Sigmoid colon (tissue), 7 donors: ENCODE results near the gene TBCE. TPM values are rescaled to one million over a fixed set of nuclear protein-coding genes. Genes with fewer than 3 reads are reported as not detected.

ENCODE experiments used
- DNase-seq: peaks from one replicate; pipeline ENCODE4 v3.0.0-alpha.2; 2019
- H3K27ac ChIP-seq, 4 donors: fragments of 200-600 bp; sonication (generic); one replicate each; pipeline ENCODE4 v1.5.1; 2016 to 2019; ENCODE audit warnings: mild to moderate bottlenecking in 1 of 4
- H3K27me3 ChIP-seq, 3 donors: fragments of 200-600 bp; sonication (generic); one replicate each; pipeline ENCODE4 v1.5.1; 2019; ENCODE audit warnings: mild to moderate bottlenecking in 1 of 3
- H3K36me3 ChIP-seq, 4 donors: fragments of 200-600 bp; sonication (generic); one replicate each; pipeline ENCODE4 v1.5.1; 2016 to 2019
- H3K4me1 ChIP-seq, 4 donors: fragments of 200-600 bp; sonication (generic); one replicate each; pipeline ENCODE4 v1.5.1; 2017 to 2019
- H3K4me3 ChIP-seq, 4 donors: fragments of 200-600 bp; sonication (generic); one replicate each; pipeline ENCODE4 v1.5.1; 2017 to 2019; ENCODE audit warnings: mild to moderate bottlenecking in 2 of 4, moderate library complexity in 1 of 4
- H3K9me3 ChIP-seq, 4 donors: fragments of 200-600 bp in 3 of 4; sonication (generic) in 3 of 4; one replicate each; pipeline versions ENCODE4 v1.5.1 to v1.6.1; 2013 to 2019
- EP300 ChIP-seq, 4 donors: sonication (generic); formaldehyde crosslinking; IDR thresholded peaks; one replicate each; pipeline ENCODE4 v1.6.1; 2017; ENCODE audit warnings: antibody characterized with exemption in 4 of 4
- POLR2A ChIP-seq, 2 donors: fragments of 450-650 bp; IDR thresholded peaks; one replicate each; pipeline ENCODE4 v1.6.1; 2016; ENCODE audit warnings: antibody characterized with exemption in 2 of 2, mild to moderate bottlenecking in 2 of 2, moderate library complexity in 2 of 2
- POLR2AphosphoS5 ChIP-seq, 4 donors: sonication (generic); formaldehyde crosslinking; IDR thresholded peaks; one replicate each; pipeline ENCODE4 v1.6.1; 2017; ENCODE audit warnings: antibody characterized with exemption in 4 of 4
- WGBS, 2 donors: extraction: QIAGEN DNeasy Blood & Tissue Kit; methylation state at CpG; one replicate each; pipeline ENCODE4 v1.1.7; 2013; 5-methylcytosine and 5-hydroxymethylcytosine counted together
- intact Hi-C: fragments of 100-400 bp; cut with DNase I; formaldehyde crosslinking; loops from one replicate; pipeline ENCODE4 v1.15.1; 2023
- polyA plus RNA-seq, 3 donors: library from polyadenylated mRNA; stranded (reverse); fragments of 200-250 nt; gene quantifications; one replicate each; pipeline ENCODE4 v1.2.3, GENCODE V29; 2013
- total RNA-seq, 4 donors: library from RNA; depleted of rRNA; stranded (reverse); fragments of >200 nt; gene quantifications; one replicate each; pipeline ENCODE4 v1.1.0, GENCODE V29; 2016
- TF ChIP-seq, protein P1 (sequence below), 4 experiments: fragments of 450-650 bp in 3 of 4; fragments of 200-600 bp in 1 of 4; IDR thresholded peaks; one replicate each; pipeline ENCODE4 v1.5.1; 2016 to 2019; ENCODE audit warnings: antibody characterized with exemption in 4 of 4, mild to moderate bottlenecking in 3 of 4, moderate library complexity in 2 of 4
- donor health status: healthy with polysubstance abuse.
- donor health status: Bipolar disorder and iron deficiency.
- donor health status: healthy.

The TBCE gene
- total and polyA plus RNA-seq, 7 donors, result 14.4 to 24.3 (median 16.4) TPM

DNA sequence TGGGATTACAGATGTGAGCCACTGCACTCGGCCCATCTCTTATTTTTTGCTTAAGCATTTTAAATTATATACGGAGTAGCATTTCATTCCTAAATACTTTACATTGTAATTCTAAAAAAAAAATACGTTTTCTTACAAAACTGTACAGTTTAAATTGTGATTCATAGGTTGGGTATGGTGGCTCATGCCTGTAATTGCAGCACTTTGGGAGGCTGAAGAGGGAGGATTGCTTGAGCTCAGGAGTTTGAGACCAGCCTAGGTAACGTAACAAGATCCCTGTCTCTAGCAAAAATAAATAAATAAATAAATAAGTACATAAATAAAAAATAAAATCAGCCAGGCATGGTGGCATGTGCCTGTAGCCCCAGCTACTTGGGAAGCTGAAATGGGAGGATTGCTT lies 24.6 kb downstream of the TBCE start:
- Histone ChIP-seq H3K27me3 (no peaks in the 10 kb centered on the region), H3K4me1 (no peaks in the 10 kb centered on the region), H3K36me3 (no peaks in the 10 kb centered on the region), H3K27ac (no peak overlapping the region), H3K4me3 (no peak overlapping the region), H3K9me3 (peaks cover 0 to 4% (median 2%) of the 10 kb centered on the region in 4 donors)
- 93 to 96% methylated on average over 4 of the region's 4 CpGs for WGBS, 2 donors
- no peak for DNase-seq
- TF ChIP-seq POLR2AphosphoS5 (IDR thresholded peaks at IDR 0.05), result no peak
- TF ChIP-seq EP300 (IDR thresholded peaks at IDR 0.05), result no peak
- no peak for TF ChIP-seq POLR2A (IDR thresholded peaks at IDR 0.05)
- TF ChIP-seq, protein P1, sequence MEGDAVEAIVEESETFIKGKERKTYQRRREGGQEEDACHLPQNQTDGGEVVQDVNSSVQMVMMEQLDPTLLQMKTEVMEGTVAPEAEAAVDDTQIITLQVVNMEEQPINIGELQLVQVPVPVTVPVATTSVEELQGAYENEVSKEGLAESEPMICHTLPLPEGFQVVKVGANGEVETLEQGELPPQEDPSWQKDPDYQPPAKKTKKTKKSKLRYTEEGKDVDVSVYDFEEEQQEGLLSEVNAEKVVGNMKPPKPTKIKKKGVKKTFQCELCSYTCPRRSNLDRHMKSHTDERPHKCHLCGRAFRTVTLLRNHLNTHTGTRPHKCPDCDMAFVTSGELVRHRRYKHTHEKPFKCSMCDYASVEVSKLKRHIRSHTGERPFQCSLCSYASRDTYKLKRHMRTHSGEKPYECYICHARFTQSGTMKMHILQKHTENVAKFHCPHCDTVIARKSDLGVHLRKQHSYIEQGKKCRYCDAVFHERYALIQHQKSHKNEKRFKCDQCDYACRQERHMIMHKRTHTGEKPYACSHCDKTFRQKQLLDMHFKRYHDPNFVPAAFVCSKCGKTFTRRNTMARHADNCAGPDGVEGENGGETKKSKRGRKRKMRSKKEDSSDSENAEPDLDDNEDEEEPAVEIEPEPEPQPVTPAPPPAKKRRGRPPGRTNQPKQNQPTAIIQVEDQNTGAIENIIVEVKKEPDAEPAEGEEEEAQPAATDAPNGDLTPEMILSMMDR (IDR thresholded peaks at IDR 0.05), result no peak
- intact Hi-C loops, result no loop called here

DNA sequence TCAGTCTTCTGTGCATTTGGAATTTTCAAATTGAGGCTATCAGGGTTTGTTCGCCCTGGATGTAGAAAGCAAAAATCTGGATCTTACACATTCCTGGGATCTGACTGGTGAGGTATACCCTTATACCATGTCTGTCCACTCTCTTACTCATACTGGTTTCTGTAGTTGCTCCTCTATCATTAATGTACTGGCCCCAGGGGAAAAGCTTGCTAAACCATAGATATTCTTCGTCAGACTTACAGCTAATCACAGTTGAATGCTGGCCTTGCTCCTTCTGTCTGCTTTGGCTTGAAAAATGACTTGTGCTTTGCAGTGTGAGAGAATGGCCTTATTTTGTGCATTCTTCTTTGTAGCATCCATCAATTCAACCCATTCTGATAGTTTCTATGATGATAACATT lies 30.5 kb downstream of the TBCE start:
- no peaks in the 10 kb centered on the region for H3K36me3 ChIP-seq

DNA sequence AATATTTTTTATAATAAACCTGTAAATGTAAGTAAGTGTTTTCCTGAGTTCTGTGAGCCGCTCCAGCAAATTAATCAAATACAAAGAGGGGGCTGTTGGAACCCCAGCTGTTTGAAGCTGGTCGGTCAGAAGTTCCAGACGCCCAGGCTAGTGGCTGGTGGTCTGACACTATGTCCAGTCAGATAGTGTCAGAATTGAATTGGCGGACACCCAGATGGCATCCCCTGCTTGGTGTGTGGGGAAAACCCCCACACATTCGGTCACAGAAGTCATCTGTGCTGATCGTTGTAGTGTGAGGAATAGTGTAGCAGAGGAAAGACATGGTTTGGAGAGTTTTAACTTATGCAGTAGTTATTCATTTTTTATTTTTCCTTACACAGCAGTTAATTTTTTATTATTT lies 32.4 kb downstream of the TBCE start:
- no peak for DNase-seq
- intact Hi-C loops, result no loop called here
- Histone ChIP-seq H3K4me1 (no peaks in the 10 kb centered on the region), H3K27ac (no peak overlapping the region), H3K9me3 (no peaks in the 10 kb centered on the region), H3K4me3 (no peak overlapping the region), H3K36me3 (no peaks in the 10 kb centered on the region), H3K27me3 (no peaks in the 10 kb centered on the region)
- TF ChIP-seq, protein P1 (IDR thresholded peaks at IDR 0.05), result no peak
- TF ChIP-seq POLR2AphosphoS5 (IDR thresholded peaks at IDR 0.05) (no peak), EP300 (IDR thresholded peaks at IDR 0.05) (no peak), POLR2A (IDR thresholded peaks at IDR 0.05) (no peak)
- 81 to 86% methylated on average over 6 of the region's 6 CpGs for WGBS, 2 donors

More for the DNA sequence above, 30.5 kb downstream of the TBCE start:
- Histone ChIP-seq H3K27ac (no peak overlapping the region), H3K4me3 (no peak overlapping the region), H3K27me3 (no peaks in the 10 kb centered on the region), H3K9me3 (no peaks in the 10 kb centered on the region), H3K4me1 (no peaks in the 10 kb centered on the region)
- 95 to 97% methylated on average over 2 of the region's 2 CpGs for WGBS, 2 donors
- no peak for DNase-seq
- intact Hi-C loops, result no loop called here
- TF ChIP-seq, protein P1 (IDR thresholded peaks at IDR 0.05), result no peak
- TF ChIP-seq POLR2AphosphoS5 (IDR thresholded peaks at IDR 0.05), result no peak
- no peak for TF ChIP-seq POLR2A (IDR thresholded peaks at IDR 0.05)

DNA sequence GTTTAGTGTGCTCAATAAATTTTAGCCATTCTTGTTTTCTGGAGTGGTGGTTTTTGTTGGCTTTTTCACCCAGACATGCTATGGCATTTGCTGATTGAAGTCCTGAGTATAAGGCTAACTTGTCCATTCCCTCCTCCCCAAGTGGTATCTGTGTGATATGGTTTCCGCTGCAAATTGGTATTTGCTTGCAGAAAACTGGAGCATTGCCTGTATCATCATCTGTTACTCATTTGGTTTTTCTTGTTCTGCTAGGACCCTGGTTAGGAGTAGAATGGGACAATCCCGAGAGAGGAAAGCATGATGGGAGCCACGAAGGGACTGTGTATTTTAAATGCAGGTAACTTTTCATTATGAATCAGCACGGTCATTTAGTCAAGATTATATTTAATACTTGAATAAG lies 34.0 kb downstream of the TBCE start:
- DNase-seq, result no peak
- intact Hi-C loops, result no loop called here
- TF ChIP-seq EP300 (IDR thresholded peaks at IDR 0.05) (no peak), POLR2A (IDR thresholded peaks at IDR 0.05) (no peak), POLR2AphosphoS5 (IDR thresholded peaks at IDR 0.05) (no peak)
- TF ChIP-seq, protein P1 (IDR thresholded peaks at IDR 0.05), result no peak
- Histone ChIP-seq H3K36me3 (no peaks in the 10 kb centered on the region), H3K4me3 (no peak overlapping the region), H3K27ac (no peak overlapping the region), H3K27me3 (no peaks in the 10 kb centered on the region), H3K9me3 (no peaks in the 10 kb centered on the region), H3K4me1 (no peaks in the 10 kb centered on the region)
- WGBS, 2 donors, result 92 to 93% methylated on average over 4 of the region's 4 CpGs

DNA sequence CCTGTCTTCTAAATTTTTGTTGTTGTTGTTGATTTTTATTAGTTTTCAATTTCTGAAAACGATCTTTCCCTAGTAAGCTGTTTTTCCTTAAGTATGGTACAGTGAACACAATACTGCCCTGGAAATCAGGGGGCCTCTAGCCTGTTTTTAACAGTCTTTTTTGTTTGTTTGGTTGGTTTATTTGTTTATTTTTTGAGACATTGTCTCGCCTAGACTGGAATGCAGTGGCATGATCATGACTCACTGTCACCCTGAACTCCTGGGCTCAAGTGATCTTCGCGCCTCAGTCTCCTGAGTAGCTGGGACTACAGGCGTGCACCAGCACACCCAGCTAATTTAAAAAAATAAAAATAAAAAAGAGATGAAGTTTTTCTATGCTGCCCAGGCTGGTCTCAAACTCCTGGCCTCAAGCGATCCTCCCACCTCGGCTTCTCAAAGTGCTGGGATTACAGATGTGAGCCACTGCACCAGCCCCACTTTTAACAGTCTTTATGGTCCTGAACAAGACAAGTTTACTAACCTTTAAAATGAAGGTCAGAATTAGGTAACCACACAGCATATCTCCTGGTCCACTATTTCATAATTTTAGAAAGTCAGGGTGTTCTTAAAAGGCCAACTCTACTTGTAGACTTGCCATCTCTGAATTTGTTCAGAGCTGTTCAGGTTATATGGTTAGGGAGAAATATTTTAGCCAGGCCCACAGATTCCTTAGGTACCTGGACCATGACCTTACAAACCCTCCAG lies 35.4 kb downstream of the TBCE start:
- TF ChIP-seq, protein P1 (IDR thresholded peaks at IDR 0.05), result no peak
- no peak for TF ChIP-seq POLR2AphosphoS5 (IDR thresholded peaks at IDR 0.05)
- TF ChIP-seq EP300 (IDR thresholded peaks at IDR 0.05), result no peak
- TF ChIP-seq POLR2A (IDR thresholded peaks at IDR 0.05), result no peak
- Histone ChIP-seq H3K36me3 (no peaks in the 10 kb centered on the region), H3K27ac (no peak overlapping the region), H3K4me3 (no peak overlapping the region), H3K27me3 (no peaks in the 10 kb centered on the region), H3K9me3 (no peaks in the 10 kb centered on the region), H3K4me1 (no peaks in the 10 kb centered on the region)
- DNase-seq, result no peak
- 91 to 95% methylated on average over 7 of the region's 7 CpGs for WGBS, 2 donors
- intact Hi-C loops, result no loop called here
